ENCODE measurements around the gene KIAA0930. TPM values are rescaled to one million over a fixed set of nuclear protein-coding genes. Genes with fewer than 3 reads are reported as not detected.

The KIAA0930 gene
- total RNA-seq, 1 donor from 2014 or later = 42.5 TPM

- Histone ChIP-seq H3K4me3 (peak overlapping the region; percentile 93 to 95), H3K27me3 (no peaks in the 10 kb centered on the region), H3K9me3 (no peaks in the 10 kb centered on the region), H3K4me1 (peaks cover 73% of the 10 kb centered on the region), H3K27ac (peak overlapping the region; percentile 94), H3K36me3 (peaks cover 0 to 5% of the 10 kb centered on the region in 2 donors)
- DNase-seq (ENCODE audit: extremely low spot score in 2 of 2) = no peak
- TF ChIP-seq POLR2A (IDR thresholded peaks at IDR 0.05) = no peak
- no peak for TF ChIP-seq CTCF (IDR thresholded peaks at IDR 0.05)
- no peak for TF ChIP-seq POLR2AphosphoS5 (IDR thresholded peaks at IDR 0.05; ENCODE audit: insufficient read depth in 1 of 2, low read depth in 1 of 2)
- intact Hi-C loops (cut with DNase I) = no loop called here
Observed at GRCh38 chr22:45162531-45162930, 78.2 kb downstream of the KIAA0930 start.

GRCh38 chr22:45159652-45160462, 80.8 kb downstream of the KIAA0930 start:
- intact Hi-C loops (cut with DNase I) = loop anchor here (5.0 kb wide), 1 partner anchor 1333 kb away; no protein-coding TSS in a partner anchor
- H3K9me3 ChIP-seq = no peaks in the 10 kb centered on the region

GRCh38 chr22:45157907-45158306, 82.8 kb downstream of the KIAA0930 start:
- TF ChIP-seq POLR2A (IDR thresholded peaks at IDR 0.05) = no peak
- no peak for TF ChIP-seq POLR2AphosphoS5 (IDR thresholded peaks at IDR 0.05; ENCODE audit: insufficient read depth in 1 of 2, low read depth in 1 of 2)
- no peak for TF ChIP-seq CTCF (IDR thresholded peaks at IDR 0.05)
- no peak overlapping the region for H3K4me3 ChIP-seq
- H3K27ac ChIP-seq = peak overlapping the region; percentile 33
- intact Hi-C loops (cut with DNase I) = loop anchor here (5.0 kb wide), 1 partner anchor 1331 kb away; no protein-coding TSS in a partner anchor
- peaks cover 50% of the 10 kb centered on the region for H3K4me1 ChIP-seq
- H3K9me3 ChIP-seq = no peaks in the 10 kb centered on the region
- no peak for DNase-seq (ENCODE audit: extremely low spot score in 2 of 2)
- H3K36me3 ChIP-seq = peaks cover 0 to 9% of the 10 kb centered on the region in 2 donors
- no peaks in the 10 kb centered on the region for H3K27me3 ChIP-seq

More at GRCh38 chr22:45159652-45160462, 80.8 kb downstream of the KIAA0930 start:
- DNase-seq (ENCODE audit: extremely low spot score in 2 of 2) = no peak
- Histone ChIP-seq H3K27me3 (no peaks in the 10 kb centered on the region), H3K4me1 (peaks cover 55% of the 10 kb centered on the region), H3K4me3 (no peak overlapping the region), H3K27ac (peak overlapping the region; percentile 65), H3K36me3 (peaks cover 0 to 9% of the 10 kb centered on the region in 2 donors)
- TF ChIP-seq POLR2AphosphoS5 (IDR thresholded peaks at IDR 0.05; ENCODE audit: insufficient read depth in 1 of 2, low read depth in 1 of 2) = peak in 1 of 2 donors; percentile 48
- TF ChIP-seq CTCF (IDR thresholded peaks at IDR 0.05) = no peak

GRCh38 chr22:45155050-45155840, 85.4 kb downstream of the KIAA0930 start:
- Histone ChIP-seq H3K4me3 (no peak overlapping the region), H3K4me1 (peaks cover 26% of the 10 kb centered on the region), H3K36me3 (peaks cover 0 to 15% of the 10 kb centered on the region in 2 donors), H3K27me3 (no peaks in the 10 kb centered on the region), H3K9me3 (no peaks in the 10 kb centered on the region), H3K27ac (no peak overlapping the region)
- intact Hi-C loops (cut with DNase I) = loop anchor here (5.0 kb wide), 1 partner anchor 1328 kb away; no protein-coding TSS in a partner anchor
- DNase-seq (ENCODE audit: extremely low spot score in 2 of 2) = no peak
- TF ChIP-seq POLR2A (IDR thresholded peaks at IDR 0.05) (no peak), POLR2AphosphoS5 (IDR thresholded peaks at IDR 0.05; ENCODE audit: insufficient read depth in 1 of 2, low read depth in 1 of 2) (no peak), CTCF (IDR thresholded peaks at IDR 0.05) (no peak)
